Activated gamma-delta T cell (primary cell): ENCODE data around the gene MRPL16.

Experiments
- DNase-seq: peaks from one replicate; lab custom pipeline; 2025; lab: John Stamatoyannopoulos, UW

Gene MRPL16

DNA sequence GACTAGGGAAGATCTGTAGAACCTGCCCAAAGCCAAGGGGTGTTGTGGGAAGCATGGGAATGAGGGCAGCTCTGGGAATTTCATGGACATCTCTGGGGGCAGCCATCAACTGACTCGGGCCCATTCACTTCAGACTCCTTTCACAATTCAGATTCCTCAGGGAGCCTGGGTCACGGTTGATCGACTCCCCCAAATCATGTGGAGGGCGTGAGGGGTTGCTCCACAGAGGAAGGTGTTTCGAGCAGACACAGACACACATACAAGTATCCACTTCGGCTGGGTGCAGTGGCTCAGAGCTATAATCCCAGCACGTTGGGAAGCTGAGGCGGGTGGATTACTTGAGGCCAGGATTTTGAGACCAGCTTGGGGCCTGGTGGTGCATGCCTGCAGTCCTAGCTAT, 39.7 kb downstream of the MRPL16 start:
- no peak for DNase-seq

- DNase-seq = no peak
These were observed 40.3 kb downstream of the MRPL16 start for GRCh38 chr11:59770319-59770718.

GRCh38 chr11:59769828-59770227, 40.8 kb downstream of the MRPL16 start:
- DNase-seq = no peak

DNA sequence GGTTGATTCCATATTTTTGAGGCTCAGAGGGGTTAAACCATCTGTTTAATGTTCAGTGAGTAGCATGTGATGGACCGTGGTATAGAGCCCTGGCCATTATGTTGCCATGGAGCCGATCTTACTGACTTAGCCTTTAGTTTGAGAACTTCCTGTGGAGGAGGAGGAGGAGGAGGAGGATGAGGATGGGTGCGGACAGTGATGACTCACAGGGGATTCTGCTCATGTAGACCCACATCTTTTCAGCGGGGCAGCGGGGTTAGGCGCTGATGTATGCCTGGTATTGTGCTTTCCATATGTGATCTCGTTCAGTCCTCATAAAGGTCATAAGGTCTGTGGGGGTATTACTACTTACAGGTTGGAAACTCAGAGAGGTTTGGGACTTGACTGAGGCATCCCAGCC, 41.5 kb downstream of the MRPL16 start:
- no peak for DNase-seq

- no peak for DNase-seq
These were observed 43.4 kb downstream of the MRPL16 start for GRCh38 chr11:59767225-59767611.

DNA sequence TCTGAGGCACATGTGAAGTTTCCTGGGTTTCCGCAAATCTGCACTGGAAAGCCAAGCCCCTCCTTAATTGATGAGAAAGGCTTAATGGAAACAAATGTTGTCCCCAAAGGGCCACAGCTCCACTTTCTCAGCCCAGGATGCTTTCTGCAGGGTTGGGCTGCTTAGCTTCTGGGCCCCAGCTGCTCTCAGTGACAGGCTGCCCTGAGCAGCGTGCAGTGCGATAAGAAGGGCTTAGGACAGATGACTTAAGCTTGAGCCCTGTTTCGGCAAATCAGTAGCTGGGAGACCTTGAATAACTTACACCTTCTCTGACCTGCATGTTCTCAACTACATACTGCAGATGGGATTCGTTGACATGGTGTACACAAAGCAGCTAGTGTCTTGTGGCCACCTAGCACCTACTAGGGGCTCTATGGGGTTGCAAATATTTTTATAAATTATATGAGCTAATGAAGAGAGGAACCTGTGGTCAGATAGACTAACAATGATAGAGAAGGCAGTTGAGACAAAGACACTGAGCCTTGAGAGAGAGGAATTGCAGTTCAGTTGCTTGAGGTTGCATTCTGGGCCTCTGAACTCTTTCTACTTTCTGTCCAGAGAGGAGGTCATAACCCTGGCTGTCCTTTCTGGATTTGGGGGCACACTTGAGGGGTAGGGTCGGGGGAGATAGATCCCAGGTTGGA, 43.9 kb downstream of the MRPL16 start:
- no peak for DNase-seq

GRCh38 chr11:59765068-59765735, 45.4 kb downstream of the MRPL16 start:
- DNase-seq = no peak

DNA sequence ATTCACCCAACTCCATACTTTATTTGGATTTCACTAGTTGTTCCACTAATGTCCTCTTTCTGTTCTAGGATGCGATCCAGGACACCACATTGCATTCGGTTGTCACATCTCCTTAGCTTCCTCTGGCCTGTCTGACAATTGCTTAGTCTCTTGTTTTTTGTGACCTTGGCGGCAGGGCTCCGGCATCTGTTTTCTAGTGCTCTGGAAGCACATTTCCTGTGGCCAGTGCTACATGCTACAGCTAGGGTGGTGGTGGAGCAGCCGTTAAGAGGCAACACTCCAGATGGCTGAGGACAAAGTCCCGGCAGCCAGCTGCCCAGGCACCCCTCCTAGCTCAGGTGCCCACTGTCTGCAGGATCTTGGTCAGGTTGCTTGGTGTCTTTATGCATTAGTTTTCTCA, 48.6 kb downstream of the MRPL16 start:
- no peak for DNase-seq

DNA sequence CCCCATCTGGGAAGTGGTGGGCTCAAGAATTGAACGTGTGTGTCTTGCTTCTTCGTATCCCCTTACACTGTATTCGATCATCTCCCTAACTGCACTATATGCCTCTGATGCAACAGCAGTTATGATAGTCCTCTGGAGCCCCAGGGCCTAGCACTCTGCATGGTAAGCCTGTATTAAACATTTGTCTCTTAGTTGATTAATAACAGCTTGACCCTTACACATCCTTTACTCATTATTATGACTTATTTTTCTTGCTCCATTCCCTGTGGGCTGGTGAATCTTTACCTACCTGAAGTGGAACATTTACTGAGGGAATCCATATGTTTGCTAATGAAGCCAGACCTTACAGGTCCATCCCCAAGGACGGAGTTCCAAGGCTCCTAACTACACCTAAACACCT, 49.8 kb downstream of the MRPL16 start:
- DNase-seq = no peak

- no peak for DNase-seq
These were observed 50.7 kb downstream of the MRPL16 start for GRCh38 chr11:59759900-59760299.

DNA sequence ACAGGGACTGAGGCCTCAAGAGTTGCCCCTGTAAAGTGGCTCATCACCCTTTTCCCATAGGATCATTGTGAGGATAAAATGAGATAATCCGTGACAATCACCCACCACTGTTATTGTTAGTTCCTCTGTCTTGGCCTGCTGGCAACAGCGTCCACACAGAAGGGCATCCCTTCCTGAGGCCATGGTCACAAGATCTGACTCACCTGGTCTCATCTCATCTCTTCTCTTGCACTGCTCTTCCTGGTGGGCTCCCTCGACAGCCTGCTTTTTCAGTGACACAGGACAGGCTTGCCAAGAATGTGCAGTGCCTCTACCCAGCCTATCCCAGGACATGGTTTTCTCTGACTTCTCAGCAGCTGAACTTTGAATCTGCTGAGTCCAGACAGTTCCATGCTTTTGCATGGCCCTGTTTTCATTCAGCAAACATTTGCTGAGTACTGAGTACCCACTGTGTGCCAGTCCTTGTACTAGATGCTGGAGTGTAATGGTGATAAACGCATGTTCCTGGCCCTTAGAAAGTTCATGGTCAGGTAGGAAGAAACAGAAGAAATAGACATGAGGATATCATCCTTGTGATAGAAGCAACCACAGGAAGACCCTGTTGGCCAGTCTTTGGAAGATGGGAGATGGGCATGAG, 52.1 kb downstream of the MRPL16 start:
- no peak for DNase-seq

DNA sequence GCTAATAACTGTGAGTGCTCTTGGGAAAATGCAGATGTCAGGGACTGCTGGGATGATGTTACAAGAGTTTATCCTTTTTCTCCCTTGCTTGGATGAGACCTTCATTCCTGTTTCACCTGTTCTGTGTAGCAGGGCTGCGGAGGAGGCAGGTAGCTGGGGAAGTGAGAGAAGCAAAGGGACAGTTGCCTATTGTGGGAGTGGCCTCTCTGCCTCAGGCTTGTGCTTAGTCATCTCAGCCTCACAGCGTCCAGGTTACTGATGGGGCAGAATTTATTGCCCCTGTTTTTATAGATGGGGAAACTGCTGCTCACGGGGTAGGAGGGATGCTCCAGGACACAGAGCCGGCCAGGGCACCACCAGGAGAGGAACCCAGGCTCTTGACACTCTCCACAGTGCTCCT, 53.7 kb downstream of the MRPL16 start:
- no peak for DNase-seq

DNA sequence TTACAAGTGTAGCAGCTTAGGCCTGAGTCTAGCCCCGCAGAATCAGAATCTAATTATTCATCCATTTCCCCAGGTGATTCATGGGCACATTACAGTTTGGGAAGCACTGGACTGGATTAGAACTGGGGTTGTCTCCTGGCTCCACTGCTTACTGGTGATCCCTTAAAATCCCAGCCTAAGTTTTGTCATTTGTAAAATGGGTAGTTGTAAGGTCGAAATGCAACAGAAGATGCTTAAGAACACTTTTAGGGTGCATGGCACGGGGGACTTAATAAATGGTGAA, 54.1 kb downstream of the MRPL16 start:
- DNase-seq = no peak
